Mesenchymal stem cell (in vitro differentiated cells and primary cell): ENCODE results near the gene METAP1. TPM values are rescaled to one million over a fixed set of nuclear protein-coding genes. Genes with fewer than 3 reads are reported as not detected.

Experiments used
- DNase-seq: peaks from one replicate; pipeline ENCODE4 v3.0.0-alpha.2; 2013
- H2AFZ ChIP-seq: one replicate; pipeline ENCODE4 v1.6.1; 2013; ENCODE audit warnings: low read depth, mild to moderate bottlenecking, control low read depth, inconsistent platforms, low read length, moderate library complexity
- H2AK5ac ChIP-seq: 2 replicates; pipeline ENCODE4 v1.6.1; 2013; ENCODE audit warnings: low read length, moderate library complexity, mild to moderate bottlenecking, inconsistent platforms; ENCODE audit not compliant: severe bottlenecking
- H2BK120ac ChIP-seq: one replicate; pipeline ENCODE4 v1.6.1; 2013; ENCODE audit warnings: low read depth, mild to moderate bottlenecking, inconsistent platforms, low read length, moderate library complexity
- H2BK12ac ChIP-seq, 2 experiments: one replicate each; pipeline ENCODE4 v1.6.1; 2013; ENCODE audit warnings: inconsistent platforms in 2 of 2, low read length in 2 of 2, mild to moderate bottlenecking in 2 of 2, moderate library complexity in 2 of 2, control low read depth in 1 of 2
- H2BK15ac ChIP-seq: one replicate; pipeline ENCODE4 v1.6.1; 2013; ENCODE audit warnings: mild to moderate bottlenecking, low read depth, inconsistent platforms; ENCODE audit not compliant: poor library complexity, severe bottlenecking
- H2BK5ac ChIP-seq: 2 replicates; pipeline ENCODE4 v1.6.1; 2013; ENCODE audit warnings: low read depth, mild to moderate bottlenecking, low read length, control low read depth, inconsistent platforms; ENCODE audit not compliant: poor library complexity, severe bottlenecking
- H3K14ac ChIP-seq, 2 experiments: one replicate each; pipeline ENCODE4 v1.6.1; 2013; ENCODE audit warnings: inconsistent platforms in 2 of 2, low read length in 2 of 2, control low read depth in 1 of 2, mild to moderate bottlenecking in 1 of 2, moderate library complexity in 1 of 2
- H3K18ac ChIP-seq, 2 experiments: one replicate each; pipeline ENCODE4 v1.6.1; 2013; ENCODE audit warnings: inconsistent platforms in 2 of 2, low read length in 2 of 2, control low read depth in 1 of 2, low read depth in 1 of 2, mild to moderate bottlenecking in 1 of 2
- H3K23ac ChIP-seq, 2 experiments: one replicate each; pipeline ENCODE4 v1.6.1; 2013; ENCODE audit warnings: inconsistent platforms in 2 of 2, low read length in 2 of 2, mild to moderate bottlenecking in 2 of 2, moderate library complexity in 2 of 2, control low read depth in 1 of 2
- H3K27ac ChIP-seq: 2 replicates; pipeline ENCODE4 v1.5.1; 2013; ENCODE audit warnings: mild to moderate bottlenecking, moderate library complexity, low read length, control low read depth, inconsistent platforms; ENCODE audit not compliant: poor library complexity, severe bottlenecking
- H3K27me3 ChIP-seq, 2 experiments: 2 replicates each; pipeline versions ENCODE4 v1.6.1 to v1.7.0; 2013; ENCODE audit warnings: low read length in 2 of 2, mild to moderate bottlenecking in 2 of 2, moderate library complexity in 2 of 2, control low read depth in 1 of 2, inconsistent platforms in 1 of 2; ENCODE audit not compliant: control insufficient read depth in 1 of 2, insufficient read depth in 1 of 2
- H3K36me3 ChIP-seq, 2 experiments: 2 replicates each; pipeline versions ENCODE4 v1.6.1 to v1.7.0; 2013; ENCODE audit warnings: low read length in 2 of 2, control low read depth in 1 of 2, inconsistent platforms in 1 of 2, low read depth in 1 of 2, mild to moderate bottlenecking in 1 of 2; ENCODE audit not compliant: insufficient read depth in 2 of 2, control insufficient read depth in 1 of 2
- H3K4ac ChIP-seq, 2 experiments: one replicate each; pipeline ENCODE4 v1.6.1; 2013; ENCODE audit warnings: inconsistent platforms in 2 of 2, low read length in 2 of 2, mild to moderate bottlenecking in 2 of 2, moderate library complexity in 2 of 2, control low read depth in 1 of 2, low read depth in 1 of 2
- H3K4me1 ChIP-seq: 2 replicates; pipeline ENCODE4 v1.6.1; 2013; ENCODE audit warnings: low read depth, low read length, control low read depth; ENCODE audit not compliant: control insufficient read depth, insufficient read depth
- H3K4me2 ChIP-seq: 2 replicates; pipeline ENCODE4 v1.6.1; 2013; ENCODE audit warnings: low read length, mild to moderate bottlenecking, inconsistent platforms; ENCODE audit not compliant: poor library complexity, severe bottlenecking
- H3K4me3 ChIP-seq, 2 experiments: 2 replicates each; pipeline versions ENCODE4 v1.5.1 to v1.7.0; 2013; ENCODE audit warnings: low read length in 2 of 2, mild to moderate bottlenecking in 2 of 2, control low read depth in 1 of 2, low read depth in 1 of 2; ENCODE audit not compliant: insufficient read depth in 1 of 2
- H3K79me1 ChIP-seq: replicated peaks from 2 replicates; pipeline ENCODE4 v1.6.1; 2013; ENCODE audit warnings: mild to moderate bottlenecking, control low read depth, low read length, inconsistent platforms; ENCODE audit not compliant: poor library complexity, severe bottlenecking
- H3K9ac ChIP-seq: 2 replicates; pipeline ENCODE4 v1.7.0; 2013; ENCODE audit warnings: mild to moderate bottlenecking, low read length, moderate library complexity
- H3K9me3 ChIP-seq: 2 replicates; pipeline ENCODE4 v1.7.0; 2013; ENCODE audit warnings: mild to moderate bottlenecking, low read length; ENCODE audit not compliant: control insufficient read depth
- H4K8ac ChIP-seq: one replicate; pipeline ENCODE4 v1.6.1; 2013; ENCODE audit warnings: inconsistent platforms, mild to moderate bottlenecking, low read length, moderate library complexity
- H4K91ac ChIP-seq: one replicate; pipeline ENCODE4 v1.6.1; 2013; ENCODE audit warnings: mild to moderate bottlenecking, low read length, inconsistent platforms
- WGBS: methylation state at CpG from one replicate; pipeline ENCODE4 v1.1.7; 2013; ENCODE audit warnings: mixed read lengths; 5-methylcytosine and 5-hydroxymethylcytosine counted together
- polyA plus RNA-seq, 2 experiments: library from polyadenylated mRNA; stranded (reverse); fragments of 200-250 nt; gene quantifications; one replicate each; pipeline ENCODE4 v1.2.3, GENCODE V29; 2013

The METAP1 gene
- polyA plus RNA-seq (2013, experiment 1 of 2) = 24.9 TPM
- 24.7 TPM for polyA plus RNA-seq (2013, experiment 2 of 2)

DNA sequence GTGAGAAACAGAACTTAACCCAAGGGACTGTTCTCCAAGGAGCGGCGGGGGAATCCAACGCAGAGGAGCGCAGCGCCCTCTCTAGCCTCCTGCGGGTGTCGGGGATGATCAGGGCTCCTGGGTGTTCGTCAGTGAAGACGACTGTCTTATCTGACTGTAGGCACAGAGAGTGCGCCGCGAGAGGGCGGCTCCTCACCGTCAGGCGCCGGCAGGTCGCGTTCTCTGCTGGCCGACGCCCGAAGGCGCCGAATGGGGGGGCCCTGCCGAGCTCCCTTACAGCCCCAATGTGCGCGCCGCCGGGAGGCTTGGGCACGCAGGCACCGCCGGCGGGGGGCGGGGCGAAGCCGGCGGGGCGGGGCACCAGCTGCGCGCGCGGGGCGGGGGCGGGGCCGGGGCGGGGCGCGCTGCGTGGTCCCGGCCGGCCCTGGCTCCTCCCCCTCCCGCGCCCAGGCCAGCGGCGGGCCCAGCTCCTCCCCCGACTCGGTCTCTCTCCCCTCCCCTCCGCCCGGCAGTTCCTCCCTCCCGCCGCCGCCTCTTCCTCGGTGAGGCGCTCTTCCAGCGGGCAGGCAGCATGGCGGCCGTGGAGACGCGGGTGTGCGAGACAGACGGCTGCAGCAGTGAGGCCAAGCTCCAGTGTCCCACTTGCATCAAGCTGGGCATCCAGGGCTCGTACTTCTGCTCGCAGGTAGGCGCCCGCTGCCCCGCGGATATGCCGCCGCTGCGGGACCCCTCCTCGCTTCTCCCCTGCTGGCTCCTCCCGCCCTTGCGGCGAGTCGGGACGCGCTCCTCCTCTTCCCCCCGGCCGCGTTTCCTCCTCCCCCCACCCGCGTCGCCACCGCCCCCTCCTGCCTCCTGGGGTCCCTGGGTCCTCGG, at the start of gene METAP1:
Gene METAP1 (plus strand): TSS at position 539 of the 873 bp plus-strand sequence. CDS start 33 bp downstream, at position 572.
- under 1% methylated on average over 48 of the region's 94 CpGs for WGBS

DNA sequence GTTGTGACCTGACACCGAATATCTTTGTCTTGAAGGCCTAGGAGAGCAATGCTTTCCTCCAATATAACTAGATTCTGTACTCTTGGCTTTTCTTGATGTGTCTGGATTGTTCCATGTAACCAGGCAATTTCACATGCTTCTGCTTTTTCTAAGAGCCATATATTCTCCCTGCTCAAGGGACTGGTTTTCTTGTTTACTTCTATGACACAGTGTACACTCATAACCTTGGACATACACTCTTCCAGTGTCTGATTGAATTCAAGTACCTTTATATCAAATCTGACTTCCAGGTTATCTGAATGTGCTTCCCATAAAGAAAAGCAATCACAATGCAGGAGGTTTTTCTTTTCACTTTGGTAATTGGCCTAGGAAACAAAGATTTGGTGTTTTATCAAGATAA, 49.2 kb upstream of the METAP1 start:
- Histone ChIP-seq H3K9me3 (no peaks in the 10 kb centered on the region), H3K4me2 (no peak overlapping the region), H2AFZ (no peak overlapping the region), H3K79me1 (no peaks in the 10 kb centered on the region), H3K36me3 (no peaks in the 10 kb centered on the region), H3K4me3 (no peak overlapping the region), H2BK12ac (no peak overlapping the region), H2BK5ac (no peak overlapping the region), H2BK120ac (no peak overlapping the region), H3K14ac (no peak overlapping the region), H3K18ac (no peak overlapping the region), H4K8ac (no peak overlapping the region), H3K27me3 (no peaks in the 10 kb centered on the region), H2AK5ac (no peak overlapping the region), H3K4ac (no peak overlapping the region), H3K9ac (no peak overlapping the region), H3K27ac (no peak overlapping the region), H3K4me1 (no peaks in the 10 kb centered on the region), H2BK15ac (no peak overlapping the region), H4K91ac (no peak overlapping the region), H3K23ac (no peak overlapping the region)
- no peak for DNase-seq
- WGBS = 100% methylated on average over 1 of the region's 1 CpG

More for the DNA sequence above, at the start of gene METAP1:
- Histone ChIP-seq H4K91ac (peak within 1 kb of the TSS; percentile 77), H3K18ac (peak within 1 kb of the TSS; percentile 78 to 99), H2BK15ac (peak within 1 kb of the TSS; percentile 95), H2AK5ac (no peak within 1 kb of the TSS), H3K27me3 (no peaks in the 10 kb centered on the region), H2BK12ac (peak within 1 kb of the TSS in 1 of 2 experiments; percentile 72), H3K4me1 (peaks cover 5% of the 10 kb centered on the region), H3K23ac (peak within 1 kb of the TSS in 1 of 2 experiments; percentile 88), H3K4me2 (peak within 1 kb of the TSS; percentile 64), H3K9ac (peak within 1 kb of the TSS; percentile 95), H3K4ac (peak within 1 kb of the TSS; percentile 15 to 77), H3K4me3 (peak within 1 kb of the TSS; percentile 91 to 98), H3K9me3 (no peaks in the 10 kb centered on the region), H3K27ac (peak within 1 kb of the TSS; percentile 89), H3K79me1 (peaks cover 4% of the 10 kb centered on the region), H2BK5ac (peak within 1 kb of the TSS; percentile 81), H3K14ac (peak within 1 kb of the TSS in 1 of 2 experiments; percentile 92), H4K8ac (peak within 1 kb of the TSS; percentile 66), H2AFZ (peak within 1 kb of the TSS; percentile 81), H3K36me3 (no peaks in the 10 kb centered on the region), H2BK120ac (peak within 1 kb of the TSS; percentile 52)
- DNase-seq = peak; percentile 93

DNA sequence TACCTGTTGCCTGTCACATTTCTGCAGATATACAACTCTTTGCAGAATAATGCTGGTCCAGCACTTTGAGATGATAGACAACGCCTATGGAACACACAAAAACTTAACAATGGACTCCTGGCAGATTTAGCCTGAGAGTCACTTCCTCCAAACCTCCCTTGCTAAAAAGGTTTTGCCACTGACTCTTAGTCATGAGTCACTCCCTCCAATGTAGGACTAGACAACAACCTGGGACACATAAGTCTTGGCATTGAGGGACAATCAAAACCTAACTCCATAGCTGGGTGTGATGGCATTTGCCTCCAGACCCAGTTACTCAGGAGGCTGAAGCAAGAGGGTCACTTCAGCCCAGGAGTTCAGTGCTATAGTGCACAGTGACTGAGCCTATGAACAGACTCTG, 44.6 kb upstream of the METAP1 start:
- Histone ChIP-seq H4K8ac (no peak overlapping the region), H3K79me1 (no peaks in the 10 kb centered on the region), H3K27ac (no peak overlapping the region), H3K4me3 (no peak overlapping the region), H3K36me3 (no peaks in the 10 kb centered on the region), H3K4me1 (no peaks in the 10 kb centered on the region), H4K91ac (no peak overlapping the region), H2BK15ac (no peak overlapping the region), H3K4ac (no peak overlapping the region), H3K14ac (no peak overlapping the region), H2BK12ac (no peak overlapping the region), H2BK120ac (no peak overlapping the region), H2BK5ac (no peak overlapping the region), H3K9me3 (no peaks in the 10 kb centered on the region), H2AFZ (no peak overlapping the region), H3K23ac (no peak overlapping the region), H3K4me2 (no peak overlapping the region), H3K27me3 (no peaks in the 10 kb centered on the region), H2AK5ac (no peak overlapping the region), H3K9ac (no peak overlapping the region), H3K18ac (no peak overlapping the region)
- DNase-seq = no peak
- 90% methylated on average over 1 of the region's 1 CpG for WGBS

DNA sequence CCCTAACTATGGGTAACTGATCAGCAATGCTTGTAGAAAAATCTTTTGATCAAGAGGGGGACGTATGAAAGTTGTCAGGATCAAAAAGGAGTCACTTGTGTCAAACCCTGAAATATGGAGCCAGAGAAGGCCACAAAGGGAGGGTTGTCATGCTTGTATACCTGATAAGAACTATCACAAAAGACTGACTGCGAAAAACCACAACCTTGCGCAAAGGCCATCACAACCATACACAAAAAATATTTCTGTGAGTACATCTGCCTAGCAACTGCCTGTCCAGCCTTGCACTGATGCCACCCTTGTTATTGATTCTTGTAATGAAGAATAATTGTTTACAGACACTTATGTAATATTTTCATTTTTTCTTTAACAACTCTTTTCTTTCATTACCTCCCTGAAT, 43.8 kb upstream of the METAP1 start:
- Histone ChIP-seq H3K4me2 (no peak overlapping the region), H3K4ac (no peak overlapping the region), H2BK5ac (no peak overlapping the region), H3K36me3 (no peaks in the 10 kb centered on the region), H2BK15ac (no peak overlapping the region), H3K4me3 (no peak overlapping the region), H2AFZ (no peak overlapping the region), H3K23ac (no peak overlapping the region), H3K9ac (no peak overlapping the region), H2AK5ac (no peak overlapping the region), H3K79me1 (no peaks in the 10 kb centered on the region), H4K8ac (no peak overlapping the region), H3K27ac (no peak overlapping the region), H3K18ac (no peak overlapping the region), H2BK12ac (no peak overlapping the region), H3K9me3 (no peaks in the 10 kb centered on the region), H2BK120ac (no peak overlapping the region), H3K14ac (no peak overlapping the region), H3K4me1 (no peaks in the 10 kb centered on the region), H4K91ac (no peak overlapping the region), H3K27me3 (no peaks in the 10 kb centered on the region)
- DNase-seq = no peak
- WGBS = 100% methylated on average over 2 of the region's 3 CpGs
